ENCODE data around the gene KRT34. TPM values are rescaled to one million over a fixed set of nuclear protein-coding genes. Genes with fewer than 3 reads are reported as not detected.

KRT34 gene
- total and polyA plus RNA-seq, 2 experiments from 2014 or later, result not detected

DNA sequence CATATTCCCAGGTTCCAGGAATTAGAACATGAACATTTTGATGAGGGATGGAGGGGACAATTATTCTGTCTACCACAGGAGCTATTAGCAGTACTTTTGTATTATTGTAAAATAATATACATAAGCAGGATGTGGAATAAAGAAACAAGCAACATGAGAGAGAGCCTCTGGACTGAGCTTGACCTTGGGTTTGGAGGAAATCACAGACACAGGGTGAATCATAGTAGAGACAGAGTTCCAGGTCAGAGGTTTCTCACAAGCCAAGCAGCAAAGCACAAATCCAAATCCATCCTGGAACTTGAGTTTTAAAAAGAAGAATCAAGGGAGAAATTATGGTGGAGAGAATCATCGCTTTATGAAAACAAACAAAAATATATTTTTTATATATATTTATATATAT, 10.2 kb upstream of the KRT34 start (continued):
- TF ChIP-seq, protein P1, sequence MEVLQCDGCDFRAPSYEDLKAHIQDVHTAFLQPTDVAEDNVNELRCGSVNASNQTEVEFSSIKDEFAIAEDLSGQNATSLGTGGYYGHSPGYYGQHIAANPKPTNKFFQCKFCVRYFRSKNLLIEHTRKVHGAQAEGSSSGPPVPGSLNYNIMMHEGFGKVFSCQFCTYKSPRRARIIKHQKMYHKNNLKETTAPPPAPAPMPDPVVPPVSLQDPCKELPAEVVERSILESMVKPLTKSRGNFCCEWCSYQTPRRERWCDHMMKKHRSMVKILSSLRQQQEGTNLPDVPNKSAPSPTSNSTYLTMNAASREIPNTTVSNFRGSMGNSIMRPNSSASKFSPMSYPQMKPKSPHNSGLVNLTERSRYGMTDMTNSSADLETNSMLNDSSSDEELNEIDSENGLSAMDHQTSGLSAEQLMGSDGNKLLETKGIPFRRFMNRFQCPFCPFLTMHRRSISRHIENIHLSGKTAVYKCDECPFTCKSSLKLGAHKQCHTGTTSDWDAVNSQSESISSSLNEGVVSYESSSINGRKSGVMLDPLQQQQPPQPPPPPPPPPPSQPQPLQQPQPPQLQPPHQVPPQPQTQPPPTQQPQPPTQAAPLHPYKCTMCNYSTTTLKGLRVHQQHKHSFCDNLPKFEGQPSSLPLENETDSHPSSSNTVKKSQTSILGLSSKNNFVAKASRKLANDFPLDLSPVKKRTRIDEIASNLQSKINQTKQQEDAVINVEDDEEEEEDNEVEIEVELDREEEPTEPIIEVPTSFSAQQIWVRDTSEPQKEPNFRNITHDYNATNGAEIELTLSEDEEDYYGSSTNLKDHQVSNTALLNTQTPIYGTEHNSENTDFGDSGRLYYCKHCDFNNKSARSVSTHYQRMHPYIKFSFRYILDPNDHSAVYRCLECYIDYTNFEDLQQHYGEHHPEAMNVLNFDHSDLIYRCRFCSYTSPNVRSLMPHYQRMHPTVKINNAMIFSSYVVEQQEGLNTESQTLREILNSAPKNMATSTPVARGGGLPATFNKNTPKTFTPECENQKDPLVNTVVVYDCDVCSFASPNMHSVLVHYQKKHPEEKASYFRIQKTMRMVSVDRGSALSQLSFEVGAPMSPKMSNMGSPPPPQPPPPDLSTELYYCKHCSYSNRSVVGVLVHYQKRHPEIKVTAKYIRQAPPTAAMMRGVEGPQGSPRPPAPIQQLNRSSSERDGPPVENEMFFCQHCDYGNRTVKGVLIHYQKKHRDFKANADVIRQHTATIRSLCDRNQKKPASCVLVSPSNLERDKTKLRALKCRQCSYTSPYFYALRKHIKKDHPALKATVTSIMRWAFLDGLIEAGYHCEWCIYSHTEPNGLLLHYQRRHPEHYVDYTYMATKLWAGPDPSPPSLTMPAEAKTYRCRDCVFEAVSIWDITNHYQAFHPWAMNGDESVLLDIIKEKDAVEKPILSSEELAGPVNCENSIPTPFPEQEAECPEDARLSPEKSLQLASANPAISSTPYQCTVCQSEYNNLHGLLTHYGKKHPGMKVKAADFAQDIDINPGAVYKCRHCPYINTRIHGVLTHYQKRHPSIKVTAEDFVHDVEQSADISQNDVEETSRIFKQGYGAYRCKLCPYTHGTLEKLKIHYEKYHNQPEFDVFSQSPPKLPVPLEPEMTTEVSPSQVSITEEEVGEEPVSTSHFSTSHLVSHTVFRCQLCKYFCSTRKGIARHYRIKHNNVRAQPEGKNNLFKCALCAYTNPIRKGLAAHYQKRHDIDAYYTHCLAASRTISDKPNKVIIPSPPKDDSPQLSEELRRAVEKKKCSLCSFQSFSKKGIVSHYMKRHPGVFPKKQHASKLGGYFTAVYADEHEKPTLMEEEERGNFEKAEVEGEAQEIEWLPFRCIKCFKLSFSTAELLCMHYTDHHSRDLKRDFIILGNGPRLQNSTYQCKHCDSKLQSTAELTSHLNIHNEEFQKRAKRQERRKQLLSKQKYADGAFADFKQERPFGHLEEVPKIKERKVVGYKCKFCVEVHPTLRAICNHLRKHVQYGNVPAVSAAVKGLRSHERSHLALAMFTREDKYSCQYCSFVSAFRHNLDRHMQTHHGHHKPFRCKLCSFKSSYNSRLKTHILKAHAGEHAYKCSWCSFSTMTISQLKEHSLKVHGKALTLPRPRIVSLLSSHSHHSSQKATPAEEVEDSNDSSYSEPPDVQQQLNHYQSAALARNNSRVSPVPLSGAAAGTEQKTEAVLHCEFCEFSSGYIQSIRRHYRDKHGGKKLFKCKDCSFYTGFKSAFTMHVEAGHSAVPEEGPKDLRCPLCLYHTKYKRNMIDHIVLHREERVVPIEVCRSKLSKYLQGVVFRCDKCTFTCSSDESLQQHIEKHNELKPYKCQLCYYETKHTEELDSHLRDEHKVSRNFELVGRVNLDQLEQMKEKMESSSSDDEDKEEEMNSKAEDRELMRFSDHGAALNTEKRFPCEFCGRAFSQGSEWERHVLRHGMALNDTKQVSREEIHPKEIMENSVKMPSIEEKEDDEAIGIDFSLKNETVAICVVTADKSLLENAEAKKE (CRISPR knock-in tag; IDR thresholded peaks at IDR 0.05), result no peak

DNA sequence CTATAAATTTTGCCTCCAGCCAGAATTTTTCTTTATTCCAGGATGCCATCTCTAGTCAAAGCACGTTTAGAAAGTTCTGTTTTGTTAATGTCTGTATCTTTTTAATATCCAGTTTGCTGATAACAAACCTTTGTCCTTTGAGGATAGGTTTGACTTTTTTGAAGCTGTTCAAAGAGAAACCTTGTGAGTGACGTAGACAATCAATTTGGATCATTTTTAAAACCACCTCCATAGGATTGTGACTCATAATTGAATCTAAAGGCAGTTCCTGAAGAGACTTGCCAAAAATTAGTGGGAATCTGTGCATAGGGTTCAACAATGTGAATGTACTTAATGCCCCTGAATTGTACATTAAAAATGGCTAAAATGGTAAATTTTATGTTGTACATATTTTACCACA, 9.4 kb upstream of the KRT34 start:
- no peak for ATAC-seq
- H3K27ac Mint-ChIP-seq, result no peak overlapping the region
- Histone ChIP-seq H3K4me3 (no peak overlapping the region), H3K4me2 (no peak overlapping the region), H3K27ac (ENCODE audit: low read depth) (no peak overlapping the region), H3K27me3 (ENCODE audit: insufficient read depth) (no peaks in the 10 kb centered on the region), H2AFZ (no peak overlapping the region), H3K36me3 (ENCODE audit: insufficient read depth) (no peaks in the 10 kb centered on the region), H3F3A (replicated peaks; ENCODE audit: low read depth) (no peaks in the 10 kb centered on the region), H3K9me2 (ENCODE audit: insufficient read depth) (peaks cover 9% of the 10 kb centered on the region), H4K20me1 (replicated peaks; ENCODE audit: insufficient read depth) (no peaks in the 10 kb centered on the region), H3K79me2 (replicated peaks; ENCODE audit: insufficient read depth) (no peaks in the 10 kb centered on the region), H3K4me1 (ENCODE audit: insufficient read depth) (no peaks in the 10 kb centered on the region)
- no peaks in the 10 kb centered on the region for H3K4me1 Mint-ChIP-seq
- no peak overlapping the region for H3K4me3 Mint-ChIP-seq
- H3K27me3 Mint-ChIP-seq (ENCODE audit: insufficient read depth, low read depth, poor library complexity), result no peaks in the 10 kb centered on the region
- no peaks in the 10 kb centered on the region for H3K36me3 Mint-ChIP-seq (ENCODE audit: low read depth)
- no peak for DNase-seq (ENCODE audit: low spot score)
- H3K9me3 Mint-ChIP-seq, result peaks cover 6% of the 10 kb centered on the region; the same call in 2 of the 3 replicates
- TF ChIP-seq EZH2phosphoT487 (IDR thresholded peaks at IDR 0.05; ENCODE audit: unreplicated experiment) (no peak), ZNF114 (CRISPR knock-in tag; IDR thresholded peaks at IDR 0.05) (no peak)
- TF ChIP-seq, protein P1 (CRISPR knock-in tag; IDR thresholded peaks at IDR 0.05), result no peak
- TF ChIP-seq, protein P2, sequence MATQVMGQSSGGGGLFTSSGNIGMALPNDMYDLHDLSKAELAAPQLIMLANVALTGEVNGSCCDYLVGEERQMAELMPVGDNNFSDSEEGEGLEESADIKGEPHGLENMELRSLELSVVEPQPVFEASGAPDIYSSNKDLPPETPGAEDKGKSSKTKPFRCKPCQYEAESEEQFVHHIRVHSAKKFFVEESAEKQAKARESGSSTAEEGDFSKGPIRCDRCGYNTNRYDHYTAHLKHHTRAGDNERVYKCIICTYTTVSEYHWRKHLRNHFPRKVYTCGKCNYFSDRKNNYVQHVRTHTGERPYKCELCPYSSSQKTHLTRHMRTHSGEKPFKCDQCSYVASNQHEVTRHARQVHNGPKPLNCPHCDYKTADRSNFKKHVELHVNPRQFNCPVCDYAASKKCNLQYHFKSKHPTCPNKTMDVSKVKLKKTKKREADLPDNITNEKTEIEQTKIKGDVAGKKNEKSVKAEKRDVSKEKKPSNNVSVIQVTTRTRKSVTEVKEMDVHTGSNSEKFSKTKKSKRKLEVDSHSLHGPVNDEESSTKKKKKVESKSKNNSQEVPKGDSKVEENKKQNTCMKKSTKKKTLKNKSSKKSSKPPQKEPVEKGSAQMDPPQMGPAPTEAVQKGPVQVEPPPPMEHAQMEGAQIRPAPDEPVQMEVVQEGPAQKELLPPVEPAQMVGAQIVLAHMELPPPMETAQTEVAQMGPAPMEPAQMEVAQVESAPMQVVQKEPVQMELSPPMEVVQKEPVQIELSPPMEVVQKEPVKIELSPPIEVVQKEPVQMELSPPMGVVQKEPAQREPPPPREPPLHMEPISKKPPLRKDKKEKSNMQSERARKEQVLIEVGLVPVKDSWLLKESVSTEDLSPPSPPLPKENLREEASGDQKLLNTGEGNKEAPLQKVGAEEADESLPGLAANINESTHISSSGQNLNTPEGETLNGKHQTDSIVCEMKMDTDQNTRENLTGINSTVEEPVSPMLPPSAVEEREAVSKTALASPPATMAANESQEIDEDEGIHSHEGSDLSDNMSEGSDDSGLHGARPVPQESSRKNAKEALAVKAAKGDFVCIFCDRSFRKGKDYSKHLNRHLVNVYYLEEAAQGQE (IDR thresholded peaks at IDR 0.05; ENCODE audit: unreplicated experiment), result no peak
